ENCODE results near the gene EEF2.

DNA sequence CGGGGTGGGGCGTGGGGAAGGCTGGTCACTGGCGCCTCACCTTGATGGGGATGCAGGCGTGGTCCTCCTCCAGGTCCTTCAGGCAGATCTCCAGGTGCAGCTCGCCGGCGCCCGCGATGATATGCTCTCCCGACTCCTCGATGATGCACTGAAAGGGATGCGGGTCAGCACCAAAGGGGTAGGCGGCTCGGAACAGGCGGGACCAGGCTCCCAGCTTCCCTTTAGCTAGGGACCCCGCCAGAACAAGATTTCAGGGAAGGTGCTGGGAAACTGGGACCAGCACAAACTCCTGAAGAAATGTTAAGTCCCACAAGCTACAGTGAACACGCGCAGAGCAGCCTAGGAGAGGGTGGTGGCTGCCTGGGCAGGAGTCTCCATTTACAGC, 6.0 kb downstream of the EEF2 start:
- TF ChIP-seq CTCF (conservative IDR thresholded peaks at IDR 0.05; ENCODE audit: low read depth, low read length): no peak
- TF ChIP-seq MXI1 (IDR thresholded peaks at IDR 0.05; ENCODE audit: borderline replicate concordance, low read depth, low read length): no peak
- TF ChIP-seq RFX5 (IDR thresholded peaks at IDR 0.05; ENCODE audit: low read depth, low read length): no peak
